Stomach (tissue), 4 donors: ENCODE results near the gene SNAPIN.

Experiments
- CTCF ChIP-seq, 7 experiments: fragments of 450-650 bp in 4 of 7; fragments of 200-600 bp in 3 of 7; sonication (generic) in 3 of 7; IDR thresholded peaks; one replicate each; pipeline ENCODE4 v1.5.1; 2016 to 2019; ENCODE audit warnings: antibody characterized with exemption in 7 of 7, control low read depth in 2 of 7, mild to moderate bottlenecking in 1 of 7
- POLR2A ChIP-seq, 4 donors: fragments of 450-650 bp; IDR thresholded peaks; one replicate each; pipeline ENCODE4 v1.6.1; 2016; ENCODE audit warnings: antibody characterized with exemption in 4 of 4, control low read depth in 2 of 4, mild to moderate bottlenecking in 1 of 4, moderate library complexity in 1 of 4
- POLR2AphosphoS5 ChIP-seq, 3 donors: sonication (generic); formaldehyde crosslinking; IDR thresholded peaks; one replicate each; pipeline ENCODE4 v1.6.1; 2016; ENCODE audit warnings: antibody characterized with exemption in 3 of 3

- TF ChIP-seq CTCF (IDR thresholded peaks at IDR 0.05) (peak in 5 of 7 experiments; percentile 75 to 91 (median 87)), POLR2AphosphoS5 (IDR thresholded peaks at IDR 0.05) (no peak), POLR2A (IDR thresholded peaks at IDR 0.05) (no peak)
Observed at GRCh38 chr1:153677718-153678518, 19.4 kb downstream of the SNAPIN start.
